G401.6 (cell line): ENCODE measurements around the gene CT45A7.
"Not testable (repeated sequence)": the region's sequence is repeated elsewhere in the genome, so short reads cannot be mapped to it uniquely, and the experiment has no call there.

Experiments used
- FAIRE-seq: peaks from 2 replicates; lab custom pipeline; 2012; peaks lifted over from hg19 to GRCh38; lab: Jason Lieb, UNC

CT45A7 gene

GRCh38 chrX:135837180-135837579 lies at the start of gene CT45A7:
Gene CT45A7 (minus strand): TSS chrX:135837280. CDS start chrX:135833533, 3,747 bp downstream.
- not testable (repeated sequence) for FAIRE-seq

GRCh38 chrX:135882741-135883140 lies 45.7 kb upstream of the CT45A7 start:
- FAIRE-seq: not testable (repeated sequence)

- FAIRE-seq: not testable (repeated sequence)
Measured at GRCh38 chrX:135871712-135872111, 34.6 kb upstream of the CT45A7 start, which contains the start of gene CT45A9. Gene CT45A9 (minus strand): TSS chrX:135871812. CDS start chrX:135868061, 3,751 bp downstream.

GRCh38 chrX:135854438-135854837 lies 17.4 kb upstream of the CT45A7 start, which contains the start of gene CT45A8:
Gene CT45A8 (minus strand): TSS chrX:135854538. CDS start chrX:135850783, 3,755 bp downstream.
- FAIRE-seq: not testable (repeated sequence)

- FAIRE-seq: not testable (repeated sequence)
Measured at GRCh38 chrX:135819912-135820311, 17.2 kb downstream of the CT45A7 start, which contains the start of gene CT45A2. Gene CT45A2 (minus strand): TSS chrX:135820012. CDS start chrX:135816265, 3,747 bp downstream.

- not testable (repeated sequence) for FAIRE-seq
Measured at GRCh38 chrX:135802687-135803086, 34.4 kb downstream of the CT45A7 start, which contains the start of gene CT45A6. Gene CT45A6 (minus strand): TSS chrX:135802787. CDS start chrX:135798993, 3,794 bp downstream.

GRCh38 chrX:135785403-135785802 lies 51.7 kb downstream of the CT45A7 start, which contains the start of gene CT45A5:
Gene CT45A5 (minus strand): TSS chrX:135785503. CDS start chrX:135781729, 3,774 bp downstream.
- not testable (repeated sequence) for FAIRE-seq
